Adrenal gland (tissue), 5 donors: ENCODE data around the gene FUBP1.

Experiments
- POLR2A ChIP-seq, 2 donors: fragments of 450-650 bp; IDR thresholded peaks; one replicate each; pipeline ENCODE4 v1.6.1; 2017; ENCODE audit warnings: antibody characterized with exemption in 2 of 2, mild to moderate bottlenecking in 2 of 2, moderate library complexity in 1 of 2
- TF ChIP-seq, protein P1 (sequence below), 6 experiments: fragments of 450-650 bp in 4 of 6; fragments of 200-600 bp in 2 of 6; sonication (generic) in 1 of 6; IDR thresholded peaks; 1 replicate in 5 of 6; 2 replicates in 1 of 6; pipeline versions ENCODE4 v1.5.1 to v1.8.0; 2016 to 2021; ENCODE audit warnings: antibody characterized with exemption in 6 of 6, mild to moderate bottlenecking in 2 of 6, moderate library complexity in 1 of 6
- donor health status: DM: no; HTN: no; CAD: no.

DNA sequence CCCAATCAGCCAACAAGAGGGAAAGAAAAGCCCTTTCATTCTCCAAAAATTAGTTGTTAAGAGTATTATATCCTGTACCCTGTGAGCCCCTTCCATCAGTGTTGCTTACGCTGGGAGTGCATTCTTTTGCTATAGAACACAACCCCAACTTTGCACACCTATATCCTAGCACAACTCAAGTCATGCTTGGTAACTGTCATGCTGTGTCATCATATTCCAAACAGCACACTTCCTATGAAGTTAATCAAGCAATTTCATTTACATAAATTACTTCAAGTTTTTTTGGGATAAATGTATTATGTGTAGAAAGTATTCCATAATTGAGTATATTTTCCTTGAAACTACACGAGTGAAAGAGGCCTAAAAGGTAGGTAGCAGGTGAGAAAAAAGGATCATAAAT is 20.0 kb downstream of the FUBP1 start:
- TF ChIP-seq, protein P1, sequence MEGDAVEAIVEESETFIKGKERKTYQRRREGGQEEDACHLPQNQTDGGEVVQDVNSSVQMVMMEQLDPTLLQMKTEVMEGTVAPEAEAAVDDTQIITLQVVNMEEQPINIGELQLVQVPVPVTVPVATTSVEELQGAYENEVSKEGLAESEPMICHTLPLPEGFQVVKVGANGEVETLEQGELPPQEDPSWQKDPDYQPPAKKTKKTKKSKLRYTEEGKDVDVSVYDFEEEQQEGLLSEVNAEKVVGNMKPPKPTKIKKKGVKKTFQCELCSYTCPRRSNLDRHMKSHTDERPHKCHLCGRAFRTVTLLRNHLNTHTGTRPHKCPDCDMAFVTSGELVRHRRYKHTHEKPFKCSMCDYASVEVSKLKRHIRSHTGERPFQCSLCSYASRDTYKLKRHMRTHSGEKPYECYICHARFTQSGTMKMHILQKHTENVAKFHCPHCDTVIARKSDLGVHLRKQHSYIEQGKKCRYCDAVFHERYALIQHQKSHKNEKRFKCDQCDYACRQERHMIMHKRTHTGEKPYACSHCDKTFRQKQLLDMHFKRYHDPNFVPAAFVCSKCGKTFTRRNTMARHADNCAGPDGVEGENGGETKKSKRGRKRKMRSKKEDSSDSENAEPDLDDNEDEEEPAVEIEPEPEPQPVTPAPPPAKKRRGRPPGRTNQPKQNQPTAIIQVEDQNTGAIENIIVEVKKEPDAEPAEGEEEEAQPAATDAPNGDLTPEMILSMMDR (IDR thresholded peaks at IDR 0.05) = no peak
- no peak for TF ChIP-seq POLR2A (IDR thresholded peaks at IDR 0.05)
